Measurements from ENCODE around the gene DENND5A.

- no peak for TF ChIP-seq POLR2A (IDR thresholded peaks at IDR 0.05)
- TF ChIP-seq CTCF (IDR thresholded peaks at IDR 0.05) = no peak
Measured at GRCh38 chr11:9211322-9211721, 53.8 kb downstream of the DENND5A start.

Measured in body of pancreas (tissue), 4 donors.